ENCODE measurements around the gene TCAP.

DNA sequence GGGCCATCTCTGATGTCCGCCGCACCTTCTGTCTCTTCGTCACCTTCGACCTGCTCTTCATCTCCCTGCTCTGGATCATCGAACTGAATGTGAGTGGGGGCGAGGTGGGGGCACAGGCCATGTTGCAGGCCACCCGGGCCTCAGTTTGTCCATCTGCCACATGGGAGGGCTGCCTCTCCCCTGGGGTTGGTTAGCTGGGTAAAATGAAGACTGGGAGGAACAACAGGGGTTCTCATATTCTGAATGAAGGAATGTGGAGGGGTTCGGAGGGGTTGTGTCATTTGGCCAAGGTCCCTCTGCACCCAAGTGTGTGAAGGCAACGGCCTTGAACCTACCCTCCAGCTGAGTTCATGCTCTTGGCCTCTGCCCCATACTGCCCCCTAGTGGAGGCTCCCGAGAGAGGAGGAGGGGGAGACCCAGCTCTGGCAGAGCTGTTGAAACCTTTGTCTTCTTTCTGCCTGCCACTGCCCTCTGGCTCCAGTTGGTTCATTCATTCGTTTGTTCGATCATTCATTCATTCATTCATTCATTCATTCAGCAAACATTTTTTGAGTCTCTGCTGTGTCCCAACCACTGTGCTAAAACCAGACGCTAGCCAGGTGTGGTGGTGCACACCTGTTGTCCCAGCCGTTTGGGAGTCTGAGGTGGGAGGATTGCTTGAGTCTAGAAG is 11.4 kb upstream of the TCAP start:
- TF ChIP-seq POLR2A (IDR thresholded peaks at IDR 0.05; ENCODE audit: extremely low read depth, insufficient read length): no peak
- TF ChIP-seq, protein P1, sequence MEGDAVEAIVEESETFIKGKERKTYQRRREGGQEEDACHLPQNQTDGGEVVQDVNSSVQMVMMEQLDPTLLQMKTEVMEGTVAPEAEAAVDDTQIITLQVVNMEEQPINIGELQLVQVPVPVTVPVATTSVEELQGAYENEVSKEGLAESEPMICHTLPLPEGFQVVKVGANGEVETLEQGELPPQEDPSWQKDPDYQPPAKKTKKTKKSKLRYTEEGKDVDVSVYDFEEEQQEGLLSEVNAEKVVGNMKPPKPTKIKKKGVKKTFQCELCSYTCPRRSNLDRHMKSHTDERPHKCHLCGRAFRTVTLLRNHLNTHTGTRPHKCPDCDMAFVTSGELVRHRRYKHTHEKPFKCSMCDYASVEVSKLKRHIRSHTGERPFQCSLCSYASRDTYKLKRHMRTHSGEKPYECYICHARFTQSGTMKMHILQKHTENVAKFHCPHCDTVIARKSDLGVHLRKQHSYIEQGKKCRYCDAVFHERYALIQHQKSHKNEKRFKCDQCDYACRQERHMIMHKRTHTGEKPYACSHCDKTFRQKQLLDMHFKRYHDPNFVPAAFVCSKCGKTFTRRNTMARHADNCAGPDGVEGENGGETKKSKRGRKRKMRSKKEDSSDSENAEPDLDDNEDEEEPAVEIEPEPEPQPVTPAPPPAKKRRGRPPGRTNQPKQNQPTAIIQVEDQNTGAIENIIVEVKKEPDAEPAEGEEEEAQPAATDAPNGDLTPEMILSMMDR (IDR thresholded peaks at IDR 0.05; ENCODE audit: low read depth, low read length): peak; percentile 97
- no peak for TF ChIP-seq MYC (IDR thresholded peaks at IDR 0.05; ENCODE audit: low read depth, low read length)
- TF ChIP-seq, protein P2, sequence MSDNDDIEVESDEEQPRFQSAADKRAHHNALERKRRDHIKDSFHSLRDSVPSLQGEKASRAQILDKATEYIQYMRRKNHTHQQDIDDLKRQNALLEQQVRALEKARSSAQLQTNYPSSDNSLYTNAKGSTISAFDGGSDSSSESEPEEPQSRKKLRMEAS (IDR thresholded peaks at IDR 0.05; ENCODE audit: low read depth, low read length): no peak

All from NB4 (cell line).